Memory B cell (primary cell): ENCODE results near the gene ISG20.

Source experiments
- ATAC-seq: fragments of 150-1000 bp; cut with Tn5 transposase; 2 replicates; pipeline ENCODE4 v1.10.0; 2021; ENCODE audit warnings: low read depth, mild to moderate bottlenecking, moderate library complexity
- DNase-seq, 2 donors: peaks; one replicate each; pipeline ENCODE4 v3.0.0; 2022; ENCODE audit warnings: low spot score in 2 of 2
- H3K27ac Mint-ChIP-seq: one replicate; pipeline ENCODE4 v1.8.0; 2022; ENCODE audit warnings: mild to moderate bottlenecking, moderate library complexity, mixed read lengths
- H3K27me3 Mint-ChIP-seq: one replicate; pipeline ENCODE4 v1.8.0; 2022; ENCODE audit warnings: mixed read lengths
- H3K36me3 Mint-ChIP-seq: one replicate; pipeline ENCODE4 v1.8.0; 2022; ENCODE audit warnings: mild to moderate bottlenecking, mixed read lengths
- H3K4me1 Mint-ChIP-seq: one replicate; pipeline ENCODE4 v1.8.0; 2022; ENCODE audit warnings: mixed read lengths
- H3K4me3 Mint-ChIP-seq: one replicate; pipeline ENCODE4 v1.8.0; 2022; ENCODE audit warnings: mild to moderate bottlenecking, moderate library complexity, mixed read lengths
- H3K9me3 Mint-ChIP-seq: one replicate; pipeline ENCODE4 v1.8.0; 2022; ENCODE audit warnings: mixed read lengths

The ISG20 gene

GRCh38 chr15:88658070-88658965 lies 19.5 kb downstream of the ISG20 start:
- H3K27ac Mint-ChIP-seq, result peak overlapping the region; percentile 94
- peaks cover 39% of the 10 kb centered on the region for H3K4me1 Mint-ChIP-seq

GRCh38 chr15:88658972-88659931 lies 20.4 kb downstream of the ISG20 start:
- Mint-ChIP-seq H3K36me3 (peaks cover 4% of the 10 kb centered on the region), H3K4me1 (peaks cover 41% of the 10 kb centered on the region), H3K27ac (peak overlapping the region; percentile 58), H3K4me3 (no peak overlapping the region), H3K27me3 (no peaks in the 10 kb centered on the region), H3K9me3 (no peaks in the 10 kb centered on the region)
- DNase-seq, result no peak
- ATAC-seq, result no peak

More at GRCh38 chr15:88658070-88658965, 19.5 kb downstream of the ISG20 start:
- no peak overlapping the region for H3K4me3 Mint-ChIP-seq
- ATAC-seq (no peak), DNase-seq (no peak)
- H3K36me3 Mint-ChIP-seq, result peaks cover 4% of the 10 kb centered on the region
- no peaks in the 10 kb centered on the region for H3K27me3 Mint-ChIP-seq
- no peaks in the 10 kb centered on the region for H3K9me3 Mint-ChIP-seq

- no peaks in the 10 kb centered on the region for H3K27me3 Mint-ChIP-seq
- DNase-seq (no peak), ATAC-seq (no peak)
- no peaks in the 10 kb centered on the region for H3K9me3 Mint-ChIP-seq
- peaks cover 33% of the 10 kb centered on the region for H3K4me1 Mint-ChIP-seq
- H3K27ac Mint-ChIP-seq, result no peak overlapping the region
- no peak overlapping the region for H3K4me3 Mint-ChIP-seq
- peaks cover 2% of the 10 kb centered on the region for H3K36me3 Mint-ChIP-seq
Measured at GRCh38 chr15:88661041-88661700, 22.4 kb downstream of the ISG20 start.

- Mint-ChIP-seq H3K4me3 (no peak overlapping the region), H3K36me3 (peaks cover 2% of the 10 kb centered on the region), H3K27me3 (no peaks in the 10 kb centered on the region), H3K4me1 (peaks cover 27% of the 10 kb centered on the region), H3K27ac (no peak overlapping the region), H3K9me3 (no peaks in the 10 kb centered on the region)
- no peak for ATAC-seq
- DNase-seq, result no peak
Measured at GRCh38 chr15:88661761-88662556, 23.1 kb downstream of the ISG20 start.

GRCh38 chr15:88663141-88663621 lies 24.4 kb downstream of the ISG20 start:
- Mint-ChIP-seq H3K27ac (no peak overlapping the region), H3K36me3 (peaks cover 2% of the 10 kb centered on the region), H3K9me3 (no peaks in the 10 kb centered on the region), H3K27me3 (no peaks in the 10 kb centered on the region), H3K4me1 (peaks cover 16% of the 10 kb centered on the region), H3K4me3 (no peak overlapping the region)
- ATAC-seq, result no peak
- DNase-seq, result no peak

- peak; percentile 83 for ATAC-seq
- peak overlapping the region; percentile 55 for H3K27ac Mint-ChIP-seq
- DNase-seq, result peak in 1 of 2 donors; percentile 42
- H3K4me3 Mint-ChIP-seq, result no peak overlapping the region
- H3K9me3 Mint-ChIP-seq, result no peaks in the 10 kb centered on the region
- H3K27me3 Mint-ChIP-seq, result peaks cover 5% of the 10 kb centered on the region
- H3K4me1 Mint-ChIP-seq, result peaks cover 14% of the 10 kb centered on the region
- H3K36me3 Mint-ChIP-seq, result peaks cover 4% of the 10 kb centered on the region
Measured at GRCh38 chr15:88664151-88664778, 25.4 kb downstream of the ISG20 start.

- Mint-ChIP-seq H3K9me3 (no peaks in the 10 kb centered on the region), H3K27ac (no peak overlapping the region), H3K4me3 (no peak overlapping the region), H3K27me3 (peaks cover 10% of the 10 kb centered on the region), H3K36me3 (peaks cover 6% of the 10 kb centered on the region), H3K4me1 (no peaks in the 10 kb centered on the region)
- ATAC-seq (no peak), DNase-seq (no peak)
Measured at GRCh38 chr15:88674661-88675060, 35.8 kb downstream of the ISG20 start.

GRCh38 chr15:88678755-88679154 lies 39.9 kb downstream of the ISG20 start:
- Mint-ChIP-seq H3K27me3 (peaks cover 5% of the 10 kb centered on the region), H3K36me3 (peaks cover 6% of the 10 kb centered on the region), H3K9me3 (no peaks in the 10 kb centered on the region), H3K4me3 (no peak overlapping the region), H3K27ac (no peak overlapping the region), H3K4me1 (peaks cover 7% of the 10 kb centered on the region)
- ATAC-seq (no peak), DNase-seq (no peak)

GRCh38 chr15:88680241-88681001 lies 41.6 kb downstream of the ISG20 start:
- Mint-ChIP-seq H3K27me3 (peaks cover 5% of the 10 kb centered on the region), H3K4me1 (peaks cover 11% of the 10 kb centered on the region), H3K27ac (no peak overlapping the region), H3K4me3 (no peak overlapping the region), H3K9me3 (no peaks in the 10 kb centered on the region), H3K36me3 (peaks cover 6% of the 10 kb centered on the region)
- ATAC-seq (no peak), DNase-seq (no peak)

- no peak overlapping the region for H3K27ac Mint-ChIP-seq
- peaks cover 3% of the 10 kb centered on the region for H3K27me3 Mint-ChIP-seq
- no peak for DNase-seq
- no peak overlapping the region for H3K4me3 Mint-ChIP-seq
- H3K36me3 Mint-ChIP-seq, result peaks cover 4% of the 10 kb centered on the region
- ATAC-seq, result no peak
- peaks cover 11% of the 10 kb centered on the region for H3K4me1 Mint-ChIP-seq
- no peaks in the 10 kb centered on the region for H3K9me3 Mint-ChIP-seq
Measured at GRCh38 chr15:88681610-88682221, 42.9 kb downstream of the ISG20 start.

- Mint-ChIP-seq H3K36me3 (peaks cover under 1% of the 10 kb centered on the region), H3K27me3 (peaks cover 5% of the 10 kb centered on the region), H3K9me3 (peaks cover 2% of the 10 kb centered on the region), H3K4me1 (peaks cover 11% of the 10 kb centered on the region), H3K4me3 (no peak overlapping the region), H3K27ac (no peak overlapping the region)
- DNase-seq (no peak), ATAC-seq (no peak)
Measured at GRCh38 chr15:88684345-88684744, 45.5 kb downstream of the ISG20 start.

- no peak for ATAC-seq
- Mint-ChIP-seq H3K27ac (no peak overlapping the region), H3K4me3 (no peak overlapping the region), H3K9me3 (peaks cover 5% of the 10 kb centered on the region), H3K4me1 (peaks cover 11% of the 10 kb centered on the region), H3K27me3 (peaks cover 12% of the 10 kb centered on the region), H3K36me3 (peaks cover 3% of the 10 kb centered on the region)
- DNase-seq, result no peak
Measured at GRCh38 chr15:88686166-88686565, 47.4 kb downstream of the ISG20 start.
